RCC 7860 (cell line): ENCODE measurements around the gene GPC2.
"Not testable (repeated sequence)": the region's sequence is repeated elsewhere in the genome, so short reads cannot be mapped to it uniquely, and the experiment has no call there.

Experiments
- DNase-seq: peaks from one replicate; pipeline ENCODE4 v3.0.0-alpha.2; 2015; ENCODE audit warnings: low spot score
- FAIRE-seq: peaks from 2 replicates; lab custom pipeline; 2012; peaks lifted over from hg19 to GRCh38; lab: Jason Lieb, UNC

GPC2 gene, protein sequence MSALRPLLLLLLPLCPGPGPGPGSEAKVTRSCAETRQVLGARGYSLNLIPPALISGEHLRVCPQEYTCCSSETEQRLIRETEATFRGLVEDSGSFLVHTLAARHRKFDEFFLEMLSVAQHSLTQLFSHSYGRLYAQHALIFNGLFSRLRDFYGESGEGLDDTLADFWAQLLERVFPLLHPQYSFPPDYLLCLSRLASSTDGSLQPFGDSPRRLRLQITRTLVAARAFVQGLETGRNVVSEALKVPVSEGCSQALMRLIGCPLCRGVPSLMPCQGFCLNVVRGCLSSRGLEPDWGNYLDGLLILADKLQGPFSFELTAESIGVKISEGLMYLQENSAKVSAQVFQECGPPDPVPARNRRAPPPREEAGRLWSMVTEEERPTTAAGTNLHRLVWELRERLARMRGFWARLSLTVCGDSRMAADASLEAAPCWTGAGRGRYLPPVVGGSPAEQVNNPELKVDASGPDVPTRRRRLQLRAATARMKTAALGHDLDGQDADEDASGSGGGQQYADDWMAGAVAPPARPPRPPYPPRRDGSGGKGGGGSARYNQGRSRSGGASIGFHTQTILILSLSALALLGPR

DNA sequence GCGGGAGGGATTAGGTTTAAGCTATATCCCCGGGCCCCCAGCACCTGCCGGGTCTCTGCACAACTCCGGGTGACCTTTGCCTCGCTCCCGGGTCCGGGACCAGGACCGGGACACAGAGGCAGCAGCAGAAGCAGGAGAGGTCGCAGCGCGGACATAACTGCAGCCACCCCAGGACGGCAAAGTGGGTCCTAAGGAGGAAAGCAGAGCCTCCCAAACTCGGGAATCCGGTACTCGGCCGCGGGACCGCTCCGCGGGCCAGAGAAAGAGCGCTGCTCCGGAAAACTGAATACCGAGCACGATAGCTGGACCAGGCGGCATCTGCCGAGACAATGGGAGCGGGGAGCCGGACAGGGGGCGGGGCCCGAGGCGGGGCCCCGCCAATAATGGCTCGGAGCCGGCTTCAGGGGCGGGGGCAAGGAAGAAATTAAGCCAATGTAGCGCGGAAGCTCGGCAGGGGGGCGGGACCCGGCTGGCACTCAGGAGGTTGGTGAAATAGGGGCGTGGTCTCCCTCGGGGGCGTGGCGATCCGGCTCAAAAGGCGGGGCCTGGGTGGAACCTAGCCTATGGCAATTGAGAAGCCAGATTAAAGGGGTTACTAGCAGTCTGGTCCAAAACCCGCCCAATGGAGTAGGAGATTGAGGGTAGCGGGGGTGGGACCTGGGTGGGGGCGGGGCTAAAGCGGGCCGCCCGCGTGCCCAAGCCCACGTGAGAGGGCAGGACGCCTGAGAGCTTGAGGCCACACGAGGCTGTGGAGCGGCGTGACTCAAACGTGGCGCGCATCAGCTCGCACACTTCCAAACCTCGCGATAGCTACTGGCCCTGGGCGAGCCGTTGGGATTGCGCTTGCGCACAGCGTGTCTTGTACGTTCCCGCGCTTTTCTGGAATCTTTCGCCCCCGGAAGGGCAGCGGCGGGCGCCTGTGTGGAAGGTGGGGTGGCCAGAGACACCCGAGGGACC is at the start of gene GPC2, which contains the start of gene STAG3:
Gene GPC2 (minus strand): TSS at position 337 of the 957 bp plus-strand sequence. CDS start 182 bp downstream, at position 155.
Gene STAG3 (plus strand): TSS at position 874 of the 957 bp plus-strand sequence. CDS start 2,639 bp downstream, outside the sequence.
- FAIRE-seq, result peak; percentile 85

DNA sequence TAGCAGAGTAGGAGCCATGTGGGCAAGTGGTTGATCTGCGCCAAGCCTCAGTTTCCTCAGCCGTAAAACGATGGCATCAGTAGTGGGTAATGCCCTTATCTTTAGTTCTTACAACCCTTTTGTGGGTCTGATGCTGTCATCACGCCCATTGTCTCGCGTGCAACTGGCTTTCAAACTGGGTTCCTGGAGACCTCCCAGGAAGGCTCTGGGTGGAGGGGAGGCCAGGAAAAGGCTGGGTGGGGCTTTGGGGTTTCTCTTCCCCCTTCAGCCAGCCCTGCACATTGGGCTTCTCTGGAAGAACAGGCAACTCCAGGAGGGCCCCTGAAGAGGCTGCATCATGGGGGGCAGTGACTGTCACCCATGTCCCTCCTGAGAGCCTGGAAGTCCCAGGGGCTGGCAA is 47.7 kb upstream of the GPC2 start:
- not testable (repeated sequence) for DNase-seq, FAIRE-seq

More for the DNA sequence above, at the start of gene GPC2, which contains the start of gene STAG3:
- DNase-seq, result peak; percentile 84

DNA sequence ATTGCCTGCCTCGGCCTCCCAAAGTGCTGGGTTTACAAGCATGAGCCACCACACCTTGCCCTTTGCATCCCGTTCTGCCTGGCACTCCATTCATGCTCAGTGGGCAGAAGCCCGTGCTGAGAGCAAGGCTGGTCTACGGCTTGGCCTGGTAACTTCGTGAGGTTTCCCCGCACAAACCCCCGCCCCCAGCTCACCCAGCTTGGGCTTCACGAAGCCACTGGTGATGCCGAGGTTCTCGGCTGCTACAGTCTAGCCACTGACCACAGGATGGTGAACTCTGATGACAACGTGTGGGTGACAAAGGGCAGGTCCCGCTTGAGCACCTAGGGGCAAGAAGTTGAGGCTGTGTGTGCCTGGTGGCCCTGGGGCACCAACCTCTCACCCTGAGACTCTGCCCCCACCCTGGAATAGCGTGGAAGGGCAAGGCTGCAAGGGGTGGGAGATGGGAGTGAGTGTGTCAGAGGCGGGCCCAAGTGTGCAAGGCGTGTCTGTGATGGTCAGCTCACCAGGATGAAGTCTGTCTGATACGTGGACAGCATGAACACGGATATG is 46.3 kb upstream of the GPC2 start:
- not testable (repeated sequence) for FAIRE-seq, DNase-seq

DNA sequence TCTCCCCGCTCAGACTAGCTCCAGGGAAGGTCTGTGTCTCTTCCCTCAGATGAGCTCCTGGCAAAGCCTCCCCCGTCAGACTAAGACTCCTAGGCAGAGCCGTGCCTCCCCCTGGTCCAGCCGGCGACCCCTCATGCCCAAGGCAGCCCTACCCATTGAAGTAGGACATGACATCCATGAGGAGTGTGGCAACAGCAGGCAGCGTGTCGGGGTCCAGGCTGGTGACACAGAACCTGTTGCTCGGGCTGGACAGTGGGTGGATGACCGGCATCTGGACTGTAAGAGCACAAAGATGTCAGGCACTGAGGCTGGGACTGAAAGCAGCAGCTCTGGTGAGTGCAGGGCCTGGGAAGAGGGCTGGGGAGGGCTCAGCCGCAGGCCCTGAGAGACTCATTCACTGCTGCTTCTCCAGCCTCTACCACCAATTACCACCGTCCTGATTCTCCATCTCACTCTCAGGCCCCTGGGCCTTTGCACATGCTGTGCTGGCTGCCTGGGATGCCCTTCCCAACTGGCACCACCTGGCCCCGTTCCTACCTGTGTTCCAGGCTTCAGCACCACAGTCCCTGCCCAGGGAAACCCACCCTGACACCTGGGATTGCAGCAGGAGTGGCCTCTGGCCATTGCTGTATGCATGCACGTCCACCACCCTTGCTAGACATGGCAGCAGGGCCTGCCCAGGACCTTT is 45.4 kb upstream of the GPC2 start:
- FAIRE-seq (no peak), DNase-seq (no peak)

DNA sequence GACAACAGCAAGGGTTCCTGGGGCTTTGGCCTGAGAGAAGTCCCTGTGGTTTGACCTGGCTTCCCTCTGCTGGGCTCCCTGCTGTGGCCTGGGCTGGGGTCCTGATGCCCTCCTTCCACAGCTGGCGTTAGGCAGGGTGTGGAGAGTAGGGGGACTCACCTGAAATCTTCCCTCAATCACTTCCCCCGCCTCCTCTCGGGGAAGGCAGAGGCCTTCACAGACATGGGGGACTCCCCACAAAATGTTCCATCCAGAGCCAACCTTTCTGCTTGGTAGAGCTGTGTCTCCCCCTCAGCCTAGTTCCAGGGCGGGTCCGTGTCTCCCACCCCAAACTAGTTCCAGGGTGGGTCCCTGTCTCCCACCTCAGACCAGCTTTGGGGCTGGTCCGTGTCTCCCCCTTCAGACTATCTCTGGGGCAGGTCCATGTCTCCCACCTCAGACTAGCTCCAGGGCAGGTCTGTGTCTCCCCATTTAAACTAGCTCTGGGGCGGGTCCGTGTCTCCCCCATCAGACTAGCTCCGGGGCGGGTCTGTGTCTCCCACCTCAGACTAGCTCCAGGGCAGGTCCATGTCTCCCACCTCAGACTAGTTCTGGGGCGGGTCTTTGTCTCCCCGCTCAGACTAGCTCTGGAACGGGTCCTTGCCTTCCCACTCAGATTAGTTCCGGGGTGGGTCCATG is 44.7 kb upstream of the GPC2 start:
- no peak for FAIRE-seq
- no peak for DNase-seq

DNA sequence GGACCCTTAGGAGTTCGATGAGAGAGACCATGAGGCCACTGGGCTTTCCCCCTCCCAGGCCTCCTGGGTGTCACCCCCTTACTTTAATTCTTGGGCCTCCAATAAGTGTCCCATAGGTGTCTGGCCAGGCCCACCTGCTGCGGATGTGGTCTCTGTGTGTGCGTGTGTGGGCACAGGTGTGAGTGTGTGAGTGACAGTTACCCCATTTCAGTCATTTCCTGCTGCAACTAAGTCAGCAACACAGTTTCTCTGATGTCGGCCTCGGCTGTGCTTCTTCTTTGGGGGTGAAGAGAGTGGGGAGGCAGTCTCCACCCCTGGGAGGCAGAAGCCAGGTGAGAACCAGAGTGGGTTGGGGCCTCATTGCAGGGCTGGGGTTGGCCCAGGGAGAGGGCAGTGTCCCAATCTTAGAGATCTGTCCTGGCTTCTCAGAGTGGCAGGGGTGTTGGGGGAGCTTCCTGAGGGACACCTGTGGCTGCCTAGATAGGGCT is 44.1 kb upstream of the GPC2 start:
- FAIRE-seq (no peak), DNase-seq (no peak)

DNA sequence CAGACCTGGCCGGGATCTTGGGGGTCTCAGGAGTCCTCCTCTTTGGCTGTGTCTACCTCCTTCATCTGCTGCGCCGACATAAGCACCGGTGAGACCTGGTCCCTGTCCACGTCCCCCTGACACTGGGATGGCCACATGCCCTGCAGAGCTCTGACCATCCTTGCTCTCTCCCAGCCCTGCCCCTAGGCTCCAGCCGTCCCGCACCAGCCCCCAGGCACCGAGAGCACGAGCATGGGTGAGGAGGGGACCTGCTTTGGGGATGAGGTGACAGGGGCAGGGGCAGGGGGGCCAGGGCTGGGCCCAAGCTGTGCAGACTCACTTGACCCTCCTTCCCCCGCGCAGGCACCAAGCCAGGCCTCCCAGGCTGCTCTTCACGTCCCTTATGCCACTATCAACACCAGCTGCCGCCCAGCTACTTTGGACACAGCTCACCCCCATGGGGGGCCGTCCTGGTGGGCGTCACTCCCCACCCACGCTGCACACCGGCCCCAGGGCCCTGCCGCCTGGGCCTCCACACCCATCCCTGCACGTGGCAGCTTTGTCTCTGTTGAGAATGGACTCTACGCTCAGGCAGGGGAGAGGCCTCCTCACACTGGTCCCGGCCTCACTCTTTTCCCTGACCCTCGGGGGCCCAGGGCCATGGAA is 43.5 kb upstream of the GPC2 start:
- no peak for DNase-seq
- FAIRE-seq, result no peak

DNA sequence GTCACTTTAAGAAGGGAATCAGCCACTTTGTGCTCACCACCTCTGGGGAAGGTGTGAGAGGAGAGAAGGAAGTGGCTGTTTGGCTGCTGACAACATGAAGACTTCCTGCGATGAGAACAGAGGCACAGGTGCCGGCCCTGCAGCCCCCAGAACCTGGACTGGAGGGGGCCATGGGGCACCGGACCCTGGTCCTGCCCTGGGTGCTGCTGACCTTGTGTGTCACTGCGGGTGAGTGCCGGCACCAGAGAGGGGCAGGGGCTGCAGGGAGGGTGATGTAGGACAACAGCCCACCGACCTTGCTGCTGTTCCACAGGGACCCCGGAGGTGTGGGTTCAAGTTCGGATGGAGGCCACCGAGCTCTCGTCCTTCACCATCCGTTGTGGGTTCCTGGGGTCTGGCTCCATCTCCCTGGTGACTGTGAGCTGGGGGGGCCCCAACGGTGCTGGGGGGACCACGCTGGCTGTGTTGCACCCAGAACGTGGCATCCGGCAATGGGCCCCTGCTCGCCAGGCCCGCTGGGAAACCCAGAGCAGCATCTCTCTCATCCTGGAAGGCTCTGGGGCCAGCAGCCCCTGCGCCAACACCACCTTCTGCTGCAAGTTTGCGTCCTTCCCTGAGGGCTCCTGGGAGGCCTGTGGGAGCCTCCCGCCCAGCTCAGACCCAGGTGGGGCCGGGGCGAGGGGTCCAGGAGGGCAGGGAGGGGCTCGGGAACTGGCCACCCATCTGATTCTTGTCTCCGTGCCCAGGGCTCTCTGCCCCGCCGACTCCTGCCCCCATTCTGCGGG is 42.8 kb upstream of the GPC2 start, which contains the start of gene PVRIG:
Gene PVRIG (plus strand): TSS at position 149 of the 785 bp plus-strand sequence. CDS start 22 bp downstream, at position 171.
- DNase-seq, FAIRE-seq: not testable (repeated sequence)

DNA sequence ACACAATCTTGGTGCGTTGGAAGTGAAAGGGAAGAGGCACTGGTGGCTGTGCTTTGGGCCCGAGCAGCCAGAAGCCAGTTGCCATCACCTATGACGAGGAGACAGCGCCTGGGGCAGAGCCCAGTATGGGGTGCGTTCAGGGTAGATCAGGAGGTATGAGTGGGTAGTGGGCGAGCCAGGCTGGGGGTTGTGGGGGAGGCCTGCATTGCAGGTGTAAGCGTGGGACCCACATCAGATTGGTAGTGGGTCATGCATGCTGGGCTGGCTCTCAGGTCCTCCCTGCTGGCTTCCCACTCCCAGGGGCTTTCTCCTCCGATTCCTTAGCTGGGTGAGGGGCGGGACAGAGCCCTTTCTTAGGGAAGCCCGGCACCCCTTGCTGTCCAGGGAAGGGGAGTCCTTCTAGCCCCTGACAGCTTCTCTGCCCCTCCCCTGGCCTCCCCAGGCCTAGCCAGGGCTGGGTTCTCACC is 42.1 kb upstream of the GPC2 start:
- FAIRE-seq, result no peak
- DNase-seq, result no peak

DNA sequence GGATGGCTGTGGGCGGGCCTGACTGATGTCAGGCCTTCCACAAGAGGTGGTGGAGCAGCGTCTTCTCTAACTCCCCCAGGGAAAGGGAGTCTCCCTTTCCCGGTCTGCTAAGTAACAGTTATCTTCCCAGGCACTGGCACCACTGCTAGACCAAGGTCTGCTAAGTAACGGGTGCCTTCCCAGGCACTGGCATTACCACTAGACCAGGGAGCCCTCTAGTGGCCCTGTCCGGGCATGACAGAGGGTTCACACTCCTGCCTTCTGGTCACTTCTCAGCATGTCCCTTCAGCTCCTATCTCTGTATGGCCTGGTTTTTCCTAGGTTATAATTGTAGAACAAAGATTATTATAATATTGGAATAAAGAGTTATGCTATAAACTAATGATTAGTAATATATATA is 40.8 kb upstream of the GPC2 start:
- DNase-seq (peak; percentile 37), FAIRE-seq (peak; percentile 58)

DNA sequence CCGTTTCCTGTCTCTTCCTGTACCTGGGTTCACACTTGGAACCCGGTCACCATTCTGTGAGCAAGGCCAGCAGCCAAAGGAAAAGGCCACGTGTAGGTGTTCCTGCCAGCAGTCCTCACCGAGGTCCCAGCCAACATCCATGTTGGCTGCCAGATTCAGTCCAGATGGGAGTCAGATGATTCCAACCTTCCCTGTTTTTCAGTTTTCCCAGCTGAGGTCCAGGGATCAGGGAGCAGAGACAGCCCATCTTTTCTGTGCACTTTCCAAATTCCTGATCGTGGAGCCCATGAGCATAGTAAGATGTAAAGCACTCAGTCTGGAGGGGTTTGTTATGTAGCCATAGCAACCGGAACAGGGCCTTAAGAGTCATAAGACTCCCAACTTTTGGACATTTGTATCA is 38.7 kb upstream of the GPC2 start:
- no peak for DNase-seq
- no peak for FAIRE-seq

DNA sequence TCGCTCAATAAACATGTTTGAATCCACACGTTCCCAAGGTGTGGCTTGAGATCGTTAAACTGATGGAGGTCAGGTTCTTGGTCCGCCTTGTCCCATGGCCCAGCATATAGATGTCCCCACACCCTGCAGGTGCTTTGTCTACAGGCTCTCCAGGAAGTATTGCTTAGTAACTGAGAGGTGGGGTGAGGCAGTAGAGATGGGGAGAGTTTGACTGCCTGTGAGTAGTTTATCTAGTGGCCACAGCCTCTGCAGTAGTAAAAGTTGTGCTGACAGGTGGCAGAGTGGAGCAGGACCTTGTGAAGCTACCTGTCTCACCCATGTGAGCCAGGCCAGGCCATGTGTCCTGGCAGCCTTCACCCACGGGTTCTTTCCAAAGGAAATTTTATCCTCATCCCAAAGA is 37.2 kb upstream of the GPC2 start:
- FAIRE-seq, DNase-seq: not testable (repeated sequence)

DNA sequence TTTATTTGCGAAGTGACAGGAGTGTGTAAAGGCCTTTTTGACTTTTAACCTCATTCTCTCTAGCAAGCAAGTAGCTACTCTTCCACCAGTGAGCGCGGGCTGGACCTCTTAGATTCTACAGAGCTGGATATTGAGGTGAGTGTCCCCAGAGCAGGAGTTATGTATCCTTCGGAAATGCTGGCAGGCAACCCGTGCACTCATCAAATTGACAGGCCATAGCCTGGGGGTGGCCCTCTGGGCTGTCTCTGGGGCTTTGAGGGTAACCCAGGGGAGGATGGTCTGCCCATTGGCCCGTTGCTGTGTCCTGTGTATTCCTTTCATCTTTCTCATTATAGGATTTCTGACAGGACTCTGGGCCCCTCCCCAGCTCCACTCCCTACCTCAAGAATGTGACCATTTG is 36.5 kb upstream of the GPC2 start:
- no peak for DNase-seq
- no peak for FAIRE-seq

DNA sequence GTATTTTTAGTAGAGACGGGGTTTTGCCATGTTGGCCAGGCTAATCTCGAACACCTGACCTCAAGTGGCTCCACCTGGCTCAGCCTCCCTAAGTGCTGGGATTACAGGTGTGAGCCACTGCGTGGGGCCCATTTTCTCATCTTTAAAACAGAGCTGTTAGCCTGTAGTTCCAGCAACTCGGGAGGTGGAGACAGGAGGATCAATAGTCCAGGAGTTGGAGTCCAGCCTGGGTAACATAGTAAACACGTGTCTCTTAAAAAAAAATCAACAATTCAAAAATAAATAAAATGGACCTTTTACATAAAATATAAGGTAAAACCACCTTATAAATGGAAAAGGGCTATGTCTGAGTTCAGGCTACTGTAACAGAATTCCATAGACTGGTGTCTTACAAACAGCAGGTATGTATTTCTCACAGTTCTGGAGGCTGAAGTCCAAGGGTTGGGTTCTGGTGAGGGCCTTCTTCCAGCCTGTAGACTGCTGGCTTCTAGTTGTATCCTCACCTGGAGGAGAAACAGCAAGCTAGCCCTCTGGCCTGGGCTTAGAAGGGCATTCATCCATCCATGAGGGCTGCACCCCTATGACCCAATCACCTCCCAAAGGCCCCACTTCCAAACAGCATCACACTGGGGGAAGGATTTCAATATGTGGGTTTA is 35.6 kb upstream of the GPC2 start:
- no peak for FAIRE-seq
- no peak for DNase-seq

DNA sequence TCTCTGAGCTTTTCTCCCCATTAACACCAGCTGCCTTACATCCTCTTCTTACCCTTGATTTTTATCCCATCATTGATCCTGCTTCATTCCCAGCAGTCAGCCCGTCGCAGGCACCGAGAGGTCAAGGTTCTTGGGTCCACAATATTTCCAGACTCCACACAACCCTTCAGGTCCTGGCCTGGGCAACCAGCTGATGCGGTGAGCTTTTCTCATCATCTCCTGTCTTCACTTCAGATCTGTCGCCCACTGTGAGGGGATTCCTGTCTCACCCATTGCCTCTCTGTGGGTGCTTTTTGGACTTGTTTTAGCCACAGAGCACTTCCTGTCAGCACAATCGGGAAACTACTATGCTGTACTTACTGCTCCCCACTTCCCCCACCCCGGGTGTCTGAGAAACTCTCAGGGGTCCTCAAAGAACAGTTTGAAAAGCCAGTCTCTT is 34.2 kb upstream of the GPC2 start:
- FAIRE-seq (no peak), DNase-seq (no peak)

DNA sequence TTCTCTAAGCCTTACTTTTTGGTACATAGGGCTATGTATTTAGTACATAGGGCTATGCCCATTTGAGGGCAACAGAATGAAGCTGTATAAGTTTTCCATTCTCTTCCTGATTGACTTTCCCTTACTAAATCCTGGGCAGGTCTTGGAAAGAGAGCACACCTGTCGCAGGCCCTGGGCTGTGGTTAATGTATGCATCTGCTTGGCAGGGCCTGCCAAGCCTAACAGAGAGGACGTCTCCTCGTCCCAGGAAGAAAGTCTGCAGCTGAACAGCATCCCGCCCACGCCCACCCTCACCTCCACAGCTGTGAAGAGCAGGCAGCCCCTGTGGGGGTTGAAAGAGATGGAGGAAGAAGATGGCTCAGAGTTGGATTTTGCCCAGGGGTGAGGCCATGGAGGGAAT is 33.6 kb upstream of the GPC2 start:
- no peak for DNase-seq
- FAIRE-seq, result no peak

DNA sequence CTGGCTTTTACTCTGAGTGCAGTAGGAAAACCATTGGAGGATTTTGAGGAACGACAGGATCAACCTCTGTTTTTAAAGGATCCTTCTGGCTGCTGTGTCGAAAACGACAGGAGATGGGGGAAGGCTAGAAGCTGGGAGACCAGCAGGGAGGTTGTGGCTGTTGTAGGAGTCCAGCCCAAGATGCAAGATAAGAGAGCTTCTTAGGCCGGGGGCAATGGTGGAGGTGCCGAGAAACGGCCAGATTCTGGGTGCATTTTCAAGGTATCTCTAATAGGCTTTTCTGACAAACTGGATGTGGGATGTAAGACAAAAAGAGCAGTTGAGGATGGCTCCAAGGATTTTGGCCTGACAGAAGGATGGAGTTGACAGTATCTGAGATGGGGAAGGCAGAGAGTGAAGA is 32.3 kb upstream of the GPC2 start:
- DNase-seq (no peak), FAIRE-seq (no peak)
